Measurements from ENCODE around the gene PDE1A. TPM values are rescaled to one million over a fixed set of nuclear protein-coding genes. Genes with fewer than 3 reads are reported as not detected.

Gene PDE1A
- total RNA-seq, 3 donors from 2014 or later, result not detected

DNA sequence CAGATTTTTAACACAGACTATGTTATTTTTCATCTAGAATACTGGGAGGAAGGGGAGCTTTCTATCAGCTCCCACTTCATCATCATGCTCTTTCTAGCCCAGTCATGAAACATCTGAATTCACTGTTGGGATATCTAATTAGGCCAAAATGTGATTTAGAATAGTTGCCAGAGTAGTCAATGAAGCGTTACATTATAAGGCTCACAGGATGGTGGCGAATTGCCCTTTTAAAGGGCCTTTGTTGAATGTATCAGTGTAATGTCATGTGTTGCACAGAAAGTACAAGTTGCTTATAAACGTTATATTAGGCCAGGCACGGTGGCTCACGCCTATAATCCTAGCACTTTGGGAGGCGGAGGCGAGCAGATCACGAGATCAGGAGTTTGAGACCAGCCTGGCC lies 45.6 kb downstream of the PDE1A start:
- DNase-seq, result no peak
- no peak for ATAC-seq
- Mint-ChIP-seq H3K27me3 (ENCODE audit: low read depth) (no peaks in the 10 kb centered on the region), H3K4me1 (ENCODE audit: low read depth) (no peaks in the 10 kb centered on the region), H3K36me3 (ENCODE audit: insufficient read depth) (no peaks in the 10 kb centered on the region), H3K9me3 (peaks cover 28% of the 10 kb centered on the region), H3K4me3 (no peak overlapping the region)

DNA sequence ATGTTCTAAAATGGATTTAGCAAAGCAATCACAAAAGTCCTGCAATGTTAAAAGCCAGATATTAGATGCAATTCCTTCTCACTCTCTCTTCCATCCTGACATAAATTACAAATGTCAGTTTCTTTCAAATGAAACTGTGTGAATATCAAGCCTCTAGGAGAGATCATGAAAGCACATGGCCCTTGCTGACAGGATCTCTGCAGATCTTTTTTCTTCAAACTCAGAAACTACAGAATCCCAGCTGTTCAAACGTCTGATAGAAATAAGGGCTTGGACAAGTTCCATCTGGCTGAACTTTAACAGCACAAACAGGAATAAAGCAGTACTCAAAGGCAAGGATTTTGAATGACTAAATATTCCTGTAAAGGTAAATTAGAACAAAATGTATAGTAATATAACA lies 47.6 kb downstream of the PDE1A start:
- H3K4me1 Mint-ChIP-seq (ENCODE audit: low read depth), result no peaks in the 10 kb centered on the region
- no peak overlapping the region for H3K4me3 Mint-ChIP-seq
- H3K36me3 Mint-ChIP-seq (ENCODE audit: insufficient read depth), result no peaks in the 10 kb centered on the region
- DNase-seq (no peak), ATAC-seq (no peak)
- peaks cover 22% of the 10 kb centered on the region for H3K9me3 Mint-ChIP-seq
- no peaks in the 10 kb centered on the region for H3K27me3 Mint-ChIP-seq (ENCODE audit: low read depth)

DNA sequence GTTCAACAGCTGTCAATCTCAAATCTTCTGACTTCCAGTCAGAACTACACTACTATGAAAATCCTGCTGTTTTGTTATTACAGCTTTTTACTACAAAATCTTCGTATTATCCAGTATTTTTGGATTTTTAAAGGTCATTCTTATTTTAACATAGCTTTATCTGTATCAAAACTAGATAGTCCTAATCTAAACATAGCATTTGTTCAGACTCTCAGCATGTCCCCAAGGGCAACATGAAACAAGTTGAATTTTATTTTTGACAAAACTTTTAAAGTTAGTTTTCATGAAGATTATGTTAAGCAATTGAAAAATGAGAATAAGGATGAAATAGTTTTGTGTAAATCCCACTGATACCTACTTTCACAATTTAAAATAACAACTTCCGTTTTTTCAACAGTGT lies 48.1 kb downstream of the PDE1A start:
- Mint-ChIP-seq H3K4me3 (no peak overlapping the region), H3K27me3 (ENCODE audit: low read depth) (no peaks in the 10 kb centered on the region), H3K36me3 (ENCODE audit: insufficient read depth) (no peaks in the 10 kb centered on the region), H3K9me3 (peaks cover 18% of the 10 kb centered on the region), H3K4me1 (ENCODE audit: low read depth) (no peaks in the 10 kb centered on the region)
- no peak for DNase-seq
- ATAC-seq, result no peak

DNA sequence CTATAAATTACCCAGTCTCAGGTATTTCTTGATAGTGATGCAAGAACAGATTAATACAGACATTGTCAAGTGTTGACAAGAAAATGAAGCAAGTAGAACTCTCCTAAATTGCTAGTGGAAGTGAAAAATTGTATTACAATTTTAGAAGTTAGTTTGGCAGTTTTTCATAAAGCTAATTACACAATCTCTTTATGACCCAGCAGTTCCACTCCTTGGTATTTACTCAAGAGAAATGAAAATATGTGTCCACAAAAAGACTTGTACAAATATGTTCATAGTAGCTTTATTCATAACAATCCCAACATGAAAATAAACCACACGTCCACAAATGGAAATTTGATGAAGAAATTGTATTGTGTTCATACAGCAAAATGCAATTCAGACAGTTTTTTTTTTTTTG lies 49.4 kb downstream of the PDE1A start:
- Mint-ChIP-seq H3K9me3 (peaks cover 12% of the 10 kb centered on the region), H3K4me3 (no peak overlapping the region), H3K36me3 (ENCODE audit: insufficient read depth) (no peaks in the 10 kb centered on the region), H3K4me1 (ENCODE audit: low read depth) (no peaks in the 10 kb centered on the region), H3K27me3 (ENCODE audit: low read depth) (no peaks in the 10 kb centered on the region)
- no peak for DNase-seq
- no peak for ATAC-seq

DNA sequence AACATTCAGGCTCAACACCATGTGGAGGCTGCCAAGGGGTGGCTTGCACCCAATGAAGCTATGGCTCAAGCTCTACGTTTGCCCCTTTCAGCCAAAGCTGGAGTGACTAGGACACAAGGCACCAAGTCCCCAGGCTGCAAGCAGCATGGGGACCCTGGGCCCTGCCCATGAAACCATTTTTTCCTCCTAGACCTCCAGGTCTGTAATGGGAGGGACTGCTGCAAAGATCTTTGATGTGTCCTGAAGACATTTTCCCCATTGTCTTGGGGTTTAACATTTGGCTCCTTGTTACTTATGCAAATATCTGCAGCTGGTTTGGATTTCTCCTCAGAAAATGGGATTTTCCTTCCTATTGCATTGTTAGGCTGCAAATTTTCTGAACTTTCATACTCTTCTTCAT lies 51.0 kb downstream of the PDE1A start:
- no peaks in the 10 kb centered on the region for H3K4me1 Mint-ChIP-seq (ENCODE audit: low read depth)
- ATAC-seq (no peak), DNase-seq (no peak)
- peaks cover 12% of the 10 kb centered on the region for H3K9me3 Mint-ChIP-seq
- H3K4me3 Mint-ChIP-seq, result no peak overlapping the region
- H3K27me3 Mint-ChIP-seq (ENCODE audit: low read depth), result no peaks in the 10 kb centered on the region
- H3K36me3 Mint-ChIP-seq (ENCODE audit: insufficient read depth), result no peaks in the 10 kb centered on the region

DNA sequence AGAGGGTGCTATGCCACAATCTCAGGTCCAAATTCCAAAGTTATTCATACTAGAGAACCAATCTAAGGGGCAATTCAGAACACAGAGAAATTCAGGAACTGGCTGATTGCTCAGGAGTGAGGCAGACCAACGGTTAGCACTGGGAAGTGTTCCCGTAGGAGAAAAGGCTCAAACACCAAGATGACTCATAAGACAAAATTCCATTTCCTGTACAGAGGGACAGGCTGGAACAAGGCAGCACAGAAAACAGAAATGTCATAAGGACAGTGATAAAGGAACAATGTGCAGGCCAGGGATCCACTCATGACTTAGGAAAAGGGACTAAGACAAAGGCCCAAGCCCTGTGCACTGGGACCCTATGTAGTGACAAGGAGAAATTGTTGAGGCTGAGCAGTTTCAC lies 54.2 kb downstream of the PDE1A start:
- Mint-ChIP-seq H3K36me3 (ENCODE audit: insufficient read depth) (no peaks in the 10 kb centered on the region), H3K27me3 (ENCODE audit: low read depth) (peaks cover 2% of the 10 kb centered on the region), H3K4me3 (no peak overlapping the region), H3K9me3 (peaks cover 15% of the 10 kb centered on the region), H3K4me1 (ENCODE audit: low read depth) (no peaks in the 10 kb centered on the region)
- no peak for DNase-seq
- ATAC-seq, result no peak

DNA sequence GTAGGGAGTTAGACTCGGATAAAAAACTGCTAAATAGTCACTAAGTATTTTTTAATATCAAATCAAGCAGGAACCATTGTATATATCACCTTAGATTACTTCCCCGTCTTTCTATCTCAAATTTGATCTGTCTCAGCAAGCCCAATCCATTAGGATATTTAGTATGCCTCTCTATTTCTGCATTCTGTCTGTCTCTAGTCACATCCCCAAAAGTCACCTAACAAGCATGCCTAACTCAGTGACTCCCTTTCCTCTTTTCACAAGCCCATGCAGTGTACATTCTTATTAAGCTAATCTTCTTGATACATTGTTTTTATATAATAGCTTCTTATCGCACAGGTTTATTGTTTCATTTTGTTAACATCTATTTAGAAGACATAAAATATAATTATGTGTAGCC lies 57.8 kb downstream of the PDE1A start:
- ATAC-seq (no peak), DNase-seq (no peak)
- H3K4me1 Mint-ChIP-seq (ENCODE audit: low read depth), result no peaks in the 10 kb centered on the region
- no peaks in the 10 kb centered on the region for H3K36me3 Mint-ChIP-seq (ENCODE audit: insufficient read depth)
- H3K9me3 Mint-ChIP-seq, result peaks cover 7% of the 10 kb centered on the region
- peaks cover 2% of the 10 kb centered on the region for H3K27me3 Mint-ChIP-seq (ENCODE audit: low read depth)
- H3K4me3 Mint-ChIP-seq, result no peak overlapping the region

DNA sequence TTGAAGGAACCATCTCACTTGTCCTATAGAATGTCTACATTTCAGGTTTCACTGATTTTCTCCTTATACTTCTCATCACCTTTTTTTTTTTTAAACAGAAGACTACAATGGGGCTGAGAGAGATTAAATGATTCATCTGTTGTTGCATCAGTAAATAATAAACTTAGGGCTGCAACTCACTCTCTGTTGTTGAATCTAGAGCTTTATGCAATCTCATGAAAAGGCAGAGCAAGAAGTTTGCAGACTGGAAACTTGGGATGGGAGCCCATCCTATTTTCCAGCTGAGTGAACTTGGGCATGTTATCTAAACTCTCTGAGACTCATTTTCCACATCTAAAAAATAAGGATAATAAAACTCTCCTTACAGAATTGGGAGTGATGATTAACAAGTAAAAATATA lies 58.4 kb downstream of the PDE1A start:
- Mint-ChIP-seq H3K4me3 (no peak overlapping the region), H3K4me1 (ENCODE audit: low read depth) (no peaks in the 10 kb centered on the region), H3K27me3 (ENCODE audit: low read depth) (peaks cover 2% of the 10 kb centered on the region), H3K9me3 (peaks cover 3% of the 10 kb centered on the region), H3K36me3 (ENCODE audit: insufficient read depth) (no peaks in the 10 kb centered on the region)
- ATAC-seq (no peak), DNase-seq (no peak)

DNA sequence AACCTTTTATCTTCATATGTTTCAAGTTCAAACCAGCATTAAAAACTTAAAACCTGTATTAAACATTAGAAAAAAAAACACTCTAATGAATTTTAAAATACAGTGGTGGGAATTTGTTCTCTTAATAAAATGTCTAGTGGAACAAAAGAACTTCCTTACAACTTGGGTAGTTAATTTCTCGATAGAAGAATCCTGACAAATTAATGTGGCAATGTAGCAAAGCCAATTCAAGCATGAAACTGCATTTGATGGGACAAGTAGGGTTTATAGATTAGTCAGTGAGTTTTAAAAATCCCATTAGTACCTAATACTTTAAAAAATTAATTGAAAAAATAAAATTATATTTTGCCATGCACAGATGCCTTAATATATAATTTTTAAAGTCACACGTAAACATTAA lies 59.4 kb downstream of the PDE1A start:
- ATAC-seq, result no peak
- H3K27me3 Mint-ChIP-seq (ENCODE audit: low read depth), result peaks cover 2% of the 10 kb centered on the region
- no peak for DNase-seq
- H3K4me1 Mint-ChIP-seq (ENCODE audit: low read depth), result no peaks in the 10 kb centered on the region
- H3K9me3 Mint-ChIP-seq, result peaks cover 7% of the 10 kb centered on the region
- no peak overlapping the region for H3K4me3 Mint-ChIP-seq
- no peaks in the 10 kb centered on the region for H3K36me3 Mint-ChIP-seq (ENCODE audit: insufficient read depth)

DNA sequence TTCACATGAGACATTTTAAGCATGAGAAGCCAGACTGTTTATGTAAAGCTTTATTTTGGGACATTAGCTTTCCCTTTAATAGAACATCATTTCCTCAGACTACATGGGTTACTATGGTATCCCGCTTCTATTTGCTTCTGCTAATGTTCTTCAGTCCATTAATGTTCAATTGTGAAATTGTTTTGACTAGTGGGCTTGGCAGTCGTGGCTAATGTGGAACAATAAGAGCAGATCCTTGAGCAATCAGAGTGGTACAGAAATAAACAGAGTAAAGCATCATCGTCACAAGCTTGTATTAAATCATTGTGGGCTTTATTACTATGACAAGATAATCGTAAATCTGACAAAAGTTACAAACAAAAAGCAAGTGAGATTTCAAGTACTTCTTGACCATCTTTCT lies 60.2 kb downstream of the PDE1A start:
- Mint-ChIP-seq H3K36me3 (ENCODE audit: insufficient read depth) (no peaks in the 10 kb centered on the region), H3K27me3 (ENCODE audit: low read depth) (peaks cover 2% of the 10 kb centered on the region), H3K9me3 (peaks cover 7% of the 10 kb centered on the region), H3K4me3 (no peak overlapping the region), H3K4me1 (ENCODE audit: low read depth) (no peaks in the 10 kb centered on the region)
- DNase-seq (no peak), ATAC-seq (no peak)

DNA sequence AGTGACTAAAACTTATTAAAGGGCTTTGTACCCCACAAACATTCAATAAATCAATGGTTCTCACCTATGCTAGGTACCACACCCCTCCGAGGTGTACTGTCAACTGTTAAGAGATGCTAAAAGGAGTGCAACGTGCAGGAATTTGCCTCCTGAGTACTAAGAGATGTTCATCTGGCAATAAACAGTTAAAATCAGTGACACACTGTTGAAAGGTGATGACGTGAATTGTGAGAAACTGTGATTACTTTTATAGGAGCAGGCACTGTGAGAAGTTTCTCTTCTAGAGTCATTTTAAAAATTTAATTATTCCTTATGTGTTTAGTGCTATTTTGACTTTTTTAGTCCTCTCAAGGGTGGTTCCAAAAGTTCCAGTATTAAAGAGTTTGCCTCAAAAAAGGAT lies 61.0 kb downstream of the PDE1A start:
- no peak for DNase-seq
- no peaks in the 10 kb centered on the region for H3K36me3 Mint-ChIP-seq (ENCODE audit: insufficient read depth)
- no peak for ATAC-seq
- peaks cover 7% of the 10 kb centered on the region for H3K9me3 Mint-ChIP-seq
- peaks cover 2% of the 10 kb centered on the region for H3K27me3 Mint-ChIP-seq (ENCODE audit: low read depth)
- H3K4me3 Mint-ChIP-seq, result no peak overlapping the region
- no peaks in the 10 kb centered on the region for H3K4me1 Mint-ChIP-seq (ENCODE audit: low read depth)

DNA sequence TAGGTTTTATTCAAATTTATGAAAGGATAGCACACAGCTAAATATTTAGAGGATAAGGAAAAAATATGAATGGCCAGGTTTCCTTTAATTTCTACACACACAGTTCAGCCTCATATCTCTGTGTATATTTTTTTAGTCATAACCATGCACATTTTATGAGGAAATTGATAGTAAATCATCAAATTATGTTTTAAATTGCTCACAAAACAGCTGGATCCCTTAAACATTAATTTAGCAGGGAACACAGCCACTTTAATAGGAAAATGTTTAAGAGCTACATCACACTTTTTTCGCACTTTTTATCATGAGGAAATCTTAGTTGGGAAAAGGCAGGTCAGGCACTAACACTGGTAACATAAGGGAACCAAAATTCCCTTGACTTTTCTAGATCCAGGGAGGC lies 65.4 kb downstream of the PDE1A start:
- DNase-seq (no peak), ATAC-seq (no peak)
- no peaks in the 10 kb centered on the region for H3K36me3 Mint-ChIP-seq (ENCODE audit: insufficient read depth)
- H3K27me3 Mint-ChIP-seq (ENCODE audit: low read depth), result no peaks in the 10 kb centered on the region
- no peak overlapping the region for H3K4me3 Mint-ChIP-seq
- H3K9me3 Mint-ChIP-seq, result peaks cover 4% of the 10 kb centered on the region
- no peaks in the 10 kb centered on the region for H3K4me1 Mint-ChIP-seq (ENCODE audit: low read depth)

DNA sequence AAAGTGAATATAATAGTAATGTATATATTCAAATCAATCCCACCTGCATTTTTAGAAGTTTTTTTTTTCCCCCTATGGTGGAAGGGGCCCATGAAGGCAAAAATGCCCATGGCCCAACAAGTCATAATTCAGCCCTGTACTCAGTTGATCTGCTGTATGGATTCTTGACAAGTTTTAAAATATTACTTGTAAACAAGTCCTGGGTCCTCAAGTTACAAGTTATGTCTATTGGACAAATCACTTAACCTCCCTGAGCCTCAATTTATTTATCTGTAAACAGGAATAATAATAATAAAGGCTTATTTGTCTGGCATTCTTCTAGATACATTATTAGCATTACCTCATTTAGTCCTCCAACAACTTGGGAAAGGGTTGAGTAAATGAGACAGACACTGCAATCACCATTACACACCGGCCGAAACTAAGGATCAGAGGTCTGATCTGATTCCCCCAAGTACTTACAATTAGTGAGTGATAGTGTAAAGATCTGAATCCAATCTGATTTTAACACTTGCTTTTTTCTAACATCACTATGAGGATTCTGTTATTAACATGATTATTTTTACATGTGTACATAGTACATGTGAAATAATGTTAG lies 66.1 kb downstream of the PDE1A start:
- H3K36me3 Mint-ChIP-seq (ENCODE audit: insufficient read depth), result no peaks in the 10 kb centered on the region
- ATAC-seq, result no peak

DNA sequence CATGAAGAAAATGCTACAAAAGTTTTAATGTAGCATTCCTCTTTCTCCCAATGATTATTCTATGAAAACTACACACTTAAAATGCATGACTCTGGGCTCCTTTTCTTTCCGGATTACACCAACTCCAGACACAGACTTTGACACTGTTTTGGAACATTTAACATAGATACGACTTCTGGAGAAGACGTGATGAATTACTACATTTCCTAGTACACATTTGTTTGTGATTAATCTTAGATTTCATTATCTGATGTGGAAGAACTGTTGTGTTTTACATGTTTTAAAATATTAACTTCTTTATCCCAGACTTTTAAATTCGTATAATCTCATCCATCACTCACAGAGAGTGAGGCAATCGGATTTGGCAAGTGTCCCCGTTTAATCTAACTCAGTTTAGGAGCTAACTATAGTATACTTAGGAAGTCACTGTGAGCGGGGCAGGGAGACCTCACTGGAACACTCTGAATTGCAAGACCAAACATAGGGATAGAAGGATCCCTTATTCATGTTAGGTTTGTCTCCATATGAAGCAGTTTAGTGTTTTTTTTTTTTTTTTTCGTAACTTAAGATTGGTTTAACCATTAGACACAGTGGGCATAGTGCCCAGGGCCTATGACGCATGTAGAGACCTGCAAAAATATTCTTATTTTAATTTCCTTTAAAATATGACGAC lies 66.7 kb downstream of the PDE1A start:
- Mint-ChIP-seq H3K4me3 (no peak overlapping the region), H3K4me1 (ENCODE audit: low read depth) (no peaks in the 10 kb centered on the region), H3K9me3 (peaks cover 4% of the 10 kb centered on the region), H3K36me3 (ENCODE audit: insufficient read depth) (no peaks in the 10 kb centered on the region), H3K27me3 (ENCODE audit: low read depth) (no peaks in the 10 kb centered on the region)
- ATAC-seq (no peak), DNase-seq (no peak)

More for the DNA sequence above, 66.1 kb downstream of the PDE1A start:
- Mint-ChIP-seq H3K4me1 (ENCODE audit: low read depth) (no peaks in the 10 kb centered on the region), H3K4me3 (no peak overlapping the region), H3K27me3 (ENCODE audit: low read depth) (no peaks in the 10 kb centered on the region), H3K9me3 (peaks cover 4% of the 10 kb centered on the region)
- DNase-seq, result no peak

Measured in activated T-cell treated with anti-CD3 and anti-CD28 coated beads, Interleukin-2, amount 50 U/mL, for 4 hours (primary cell).